Upper lobe of left lung (tissue), 4 donors: ENCODE data around the gene DACH1.

Source experiments
- CTCF ChIP-seq, 6 experiments: fragments of 450-650 bp in 4 of 6; fragments of 200-600 bp in 2 of 6; sonication (generic) in 2 of 6; IDR thresholded peaks; one replicate each; pipeline ENCODE4 v1.5.1; 2016 to 2019; ENCODE audit warnings: antibody characterized with exemption in 6 of 6
- POLR2A ChIP-seq, 4 donors: fragments of 450-650 bp; IDR thresholded peaks; one replicate each; pipeline ENCODE4 v1.5.1; 2016 to 2017; ENCODE audit warnings: antibody characterized with exemption in 4 of 4, mild to moderate bottlenecking in 2 of 4

- TF ChIP-seq CTCF (IDR thresholded peaks at IDR 0.05) (no peak), POLR2A (IDR thresholded peaks at IDR 0.05) (no peak)
Observed at GRCh38 chr13:71408416-71408815, 458.6 kb downstream of the DACH1 start.
